Loucy (cell line): Measurements from ENCODE around the gene IQCH.

Experiments
- CTCF ChIP-seq: fragments of 200-600 bp; sonication (generic); conservative IDR thresholded peaks from 2 replicates; pipeline ENCODE4 v1.5.1; 2014; ENCODE audit warnings: mild to moderate bottlenecking, antibody characterized with exemption, low read length
- EZH2phosphoT487 ChIP-seq: fragments of 200-600 bp; IDR thresholded peaks from 2 replicates; pipeline ENCODE4 v1.6.1; 2018; ENCODE audit warnings: antibody characterized with exemption, mild to moderate bottlenecking, moderate library complexity, borderline replicate concordance

- TF ChIP-seq CTCF (no peak), EZH2phosphoT487 (no peak)
These were observed 151.8 kb downstream of the IQCH start for GRCh38 chr15:67406257-67406861.
